Measurements from ENCODE around the gene IL22RA1. TPM values are rescaled to one million over a fixed set of nuclear protein-coding genes. Genes with fewer than 3 reads are reported as not detected.

Gene IL22RA1
- polyA plus RNA-seq, 1 donor from 2014 or later, result not detected

- no peaks in the 10 kb centered on the region for H3K27me3 ChIP-seq (ENCODE audit: insufficient read depth, low read depth, low read length)
- H3K4me3 ChIP-seq (ENCODE audit: low read length), result no peak overlapping the region
- H3K27ac ChIP-seq (ENCODE audit: low read length), result no peak overlapping the region
- no peaks in the 10 kb centered on the region for H4K20me1 ChIP-seq (ENCODE audit: insufficient read depth)
- no peaks in the 10 kb centered on the region for H3K36me3 ChIP-seq (ENCODE audit: insufficient read depth, low read length)
- H3K9me3 ChIP-seq (ENCODE audit: low read length), result no peaks in the 10 kb centered on the region
- H3K9me2 ChIP-seq (ENCODE audit: insufficient read depth, low read length), result no peaks in the 10 kb centered on the region
- no peak overlapping the region for H2AFZ ChIP-seq (ENCODE audit: low read depth, low read length)
- no peak overlapping the region for H3K4me2 ChIP-seq (ENCODE audit: low read length)
- H3K9ac ChIP-seq (ENCODE audit: low read length), result no peak overlapping the region
- no peaks in the 10 kb centered on the region for H3K79me2 ChIP-seq (replicated peaks; ENCODE audit: insufficient read depth, low read length)
- H3F3A ChIP-seq (ENCODE audit: insufficient read depth, low read length, poor library complexity, severe bottlenecking), result no peaks in the 10 kb centered on the region
- TF ChIP-seq EZH2 (IDR thresholded peaks at IDR 0.05; ENCODE audit: borderline replicate concordance, insufficient read depth, low read length, poor library complexity, severe bottlenecking), result no peak
- no peak for TF ChIP-seq POLR2AphosphoS5 (IDR thresholded peaks at IDR 0.05)
- no peak for TF ChIP-seq RAD21 (conservative IDR thresholded peaks at IDR 0.05)
- no peak for TF ChIP-seq TAF1 (IDR thresholded peaks at IDR 0.05; ENCODE audit: low read depth)
- no peak for TF ChIP-seq EP300 (conservative IDR thresholded peaks at IDR 0.05; ENCODE audit: poor library complexity, severe bottlenecking)
- no peak for TF ChIP-seq SMC3 (conservative IDR thresholded peaks at IDR 0.05; ENCODE audit: poor library complexity)
- no peak for TF ChIP-seq REST (IDR thresholded peaks at IDR 0.05; ENCODE audit: borderline replicate concordance)
- TF ChIP-seq MXI1 (conservative IDR thresholded peaks at IDR 0.05; ENCODE audit: poor library complexity, severe bottlenecking), result no peak
- TF ChIP-seq, protein P1, sequence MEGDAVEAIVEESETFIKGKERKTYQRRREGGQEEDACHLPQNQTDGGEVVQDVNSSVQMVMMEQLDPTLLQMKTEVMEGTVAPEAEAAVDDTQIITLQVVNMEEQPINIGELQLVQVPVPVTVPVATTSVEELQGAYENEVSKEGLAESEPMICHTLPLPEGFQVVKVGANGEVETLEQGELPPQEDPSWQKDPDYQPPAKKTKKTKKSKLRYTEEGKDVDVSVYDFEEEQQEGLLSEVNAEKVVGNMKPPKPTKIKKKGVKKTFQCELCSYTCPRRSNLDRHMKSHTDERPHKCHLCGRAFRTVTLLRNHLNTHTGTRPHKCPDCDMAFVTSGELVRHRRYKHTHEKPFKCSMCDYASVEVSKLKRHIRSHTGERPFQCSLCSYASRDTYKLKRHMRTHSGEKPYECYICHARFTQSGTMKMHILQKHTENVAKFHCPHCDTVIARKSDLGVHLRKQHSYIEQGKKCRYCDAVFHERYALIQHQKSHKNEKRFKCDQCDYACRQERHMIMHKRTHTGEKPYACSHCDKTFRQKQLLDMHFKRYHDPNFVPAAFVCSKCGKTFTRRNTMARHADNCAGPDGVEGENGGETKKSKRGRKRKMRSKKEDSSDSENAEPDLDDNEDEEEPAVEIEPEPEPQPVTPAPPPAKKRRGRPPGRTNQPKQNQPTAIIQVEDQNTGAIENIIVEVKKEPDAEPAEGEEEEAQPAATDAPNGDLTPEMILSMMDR (IDR thresholded peaks at IDR 0.05; ENCODE audit: poor library complexity, severe bottlenecking), result no peak
Observed at GRCh38 chr1:24090736-24091135, 52.2 kb downstream of the IL22RA1 start.

DNA sequence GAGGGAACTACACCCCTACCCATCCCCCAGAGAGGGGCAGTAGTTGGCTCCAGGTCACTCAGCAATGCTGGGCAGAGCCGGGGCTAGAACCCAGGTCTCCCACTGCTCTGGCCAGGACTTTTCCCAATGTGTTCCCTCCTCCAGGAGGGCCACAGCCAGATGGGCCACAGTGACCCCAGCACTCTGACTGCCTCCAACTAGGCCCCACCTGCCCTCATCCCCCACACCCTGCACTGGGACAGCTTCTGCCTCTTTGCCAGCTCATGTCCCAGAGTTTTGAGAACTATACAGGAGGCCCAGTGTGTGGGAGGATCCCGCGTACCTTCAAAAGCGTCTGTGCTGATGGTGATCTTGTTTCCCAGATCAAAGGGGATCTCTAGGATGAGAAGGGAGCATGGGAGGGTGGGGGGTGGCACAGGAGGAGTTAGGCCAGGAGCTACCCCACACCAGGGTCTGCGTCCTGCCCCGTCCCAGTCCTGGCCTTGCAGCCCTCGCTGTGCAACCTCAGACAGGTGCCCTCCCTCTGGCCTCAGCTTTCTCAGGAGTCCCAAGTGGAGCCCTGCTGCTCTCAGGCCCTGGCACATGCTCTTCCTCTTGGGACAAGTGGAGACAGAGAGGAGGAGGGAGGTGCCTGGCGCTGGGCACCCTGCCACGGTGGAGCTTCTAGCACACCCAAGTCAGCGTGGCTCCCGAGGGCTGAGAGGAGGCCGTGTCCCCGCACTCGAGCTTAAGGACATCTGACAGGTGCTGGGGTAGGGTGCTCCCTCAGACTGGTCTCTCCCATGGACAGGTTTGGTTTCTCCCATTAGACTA, 53.0 kb downstream of the IL22RA1 start:
- Histone ChIP-seq H3K27ac (ENCODE audit: low read length) (no peak overlapping the region), H3F3A (ENCODE audit: insufficient read depth, low read length, poor library complexity, severe bottlenecking) (no peaks in the 10 kb centered on the region), H3K4me3 (ENCODE audit: low read length) (no peak overlapping the region), H3K9me2 (ENCODE audit: insufficient read depth, low read length) (no peaks in the 10 kb centered on the region), H3K9ac (ENCODE audit: low read length) (no peak overlapping the region), H3K36me3 (ENCODE audit: insufficient read depth, low read length) (no peaks in the 10 kb centered on the region), H3K9me3 (ENCODE audit: low read length) (no peaks in the 10 kb centered on the region), H3K4me2 (ENCODE audit: low read length) (no peak overlapping the region), H3K79me2 (replicated peaks; ENCODE audit: insufficient read depth, low read length) (no peaks in the 10 kb centered on the region), H2AFZ (ENCODE audit: low read depth, low read length) (no peak overlapping the region), H4K20me1 (ENCODE audit: insufficient read depth) (no peaks in the 10 kb centered on the region), H3K27me3 (ENCODE audit: insufficient read depth, low read depth, low read length) (no peaks in the 10 kb centered on the region)
- TF ChIP-seq RAD21 (conservative IDR thresholded peaks at IDR 0.05) (no peak), TAF1 (IDR thresholded peaks at IDR 0.05; ENCODE audit: low read depth) (no peak), POLR2AphosphoS5 (IDR thresholded peaks at IDR 0.05) (no peak), REST (IDR thresholded peaks at IDR 0.05; ENCODE audit: borderline replicate concordance) (no peak), SMC3 (conservative IDR thresholded peaks at IDR 0.05; ENCODE audit: poor library complexity) (no peak), MXI1 (conservative IDR thresholded peaks at IDR 0.05; ENCODE audit: poor library complexity, severe bottlenecking) (no peak), EZH2 (IDR thresholded peaks at IDR 0.05; ENCODE audit: borderline replicate concordance, insufficient read depth, low read length, poor library complexity, severe bottlenecking) (no peak), EP300 (conservative IDR thresholded peaks at IDR 0.05; ENCODE audit: poor library complexity, severe bottlenecking) (no peak)
- TF ChIP-seq, protein P1 (IDR thresholded peaks at IDR 0.05; ENCODE audit: poor library complexity, severe bottlenecking), result no peak
